Peyer's patch (tissue), 4 donors: Measurements from ENCODE around the gene OIT3.

Experiments
- POLR2A ChIP-seq, 2 donors: fragments of 450-650 bp; IDR thresholded peaks; one replicate each; pipeline ENCODE4 v1.5.1; 2017; ENCODE audit warnings: antibody characterized with exemption in 2 of 2, mild to moderate bottlenecking in 2 of 2, moderate library complexity in 2 of 2
- TF ChIP-seq, protein P1 (sequence below), 6 experiments: fragments of 450-650 bp in 4 of 6; fragments of 200-600 bp in 2 of 6; sonication (generic) in 1 of 6; IDR thresholded peaks; one replicate each; pipeline ENCODE4 v1.5.1; 2017 to 2019; ENCODE audit warnings: antibody characterized with exemption in 6 of 6, mild to moderate bottlenecking in 3 of 6, moderate library complexity in 1 of 6

DNA sequence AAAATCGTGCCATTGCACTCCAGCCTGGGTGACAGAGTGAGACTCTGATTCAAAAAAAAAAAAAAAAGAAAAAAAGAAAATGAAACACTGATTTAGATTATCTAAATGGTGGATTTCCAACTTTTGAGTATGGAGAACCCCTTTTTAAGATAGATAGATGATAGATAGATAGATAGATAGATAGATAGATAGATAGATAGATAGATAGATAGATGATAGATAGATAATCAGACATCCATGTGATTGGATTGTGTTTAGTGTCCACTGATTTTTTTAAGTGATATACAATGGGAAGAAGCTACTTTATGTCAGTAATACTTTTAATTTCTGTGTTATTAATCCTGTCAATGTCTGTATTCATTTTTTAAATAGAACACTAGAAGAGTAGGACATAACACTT lies 6.0 kb downstream of the OIT3 start:
- TF ChIP-seq POLR2A (IDR thresholded peaks at IDR 0.05) = no peak
- TF ChIP-seq, protein P1, sequence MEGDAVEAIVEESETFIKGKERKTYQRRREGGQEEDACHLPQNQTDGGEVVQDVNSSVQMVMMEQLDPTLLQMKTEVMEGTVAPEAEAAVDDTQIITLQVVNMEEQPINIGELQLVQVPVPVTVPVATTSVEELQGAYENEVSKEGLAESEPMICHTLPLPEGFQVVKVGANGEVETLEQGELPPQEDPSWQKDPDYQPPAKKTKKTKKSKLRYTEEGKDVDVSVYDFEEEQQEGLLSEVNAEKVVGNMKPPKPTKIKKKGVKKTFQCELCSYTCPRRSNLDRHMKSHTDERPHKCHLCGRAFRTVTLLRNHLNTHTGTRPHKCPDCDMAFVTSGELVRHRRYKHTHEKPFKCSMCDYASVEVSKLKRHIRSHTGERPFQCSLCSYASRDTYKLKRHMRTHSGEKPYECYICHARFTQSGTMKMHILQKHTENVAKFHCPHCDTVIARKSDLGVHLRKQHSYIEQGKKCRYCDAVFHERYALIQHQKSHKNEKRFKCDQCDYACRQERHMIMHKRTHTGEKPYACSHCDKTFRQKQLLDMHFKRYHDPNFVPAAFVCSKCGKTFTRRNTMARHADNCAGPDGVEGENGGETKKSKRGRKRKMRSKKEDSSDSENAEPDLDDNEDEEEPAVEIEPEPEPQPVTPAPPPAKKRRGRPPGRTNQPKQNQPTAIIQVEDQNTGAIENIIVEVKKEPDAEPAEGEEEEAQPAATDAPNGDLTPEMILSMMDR (IDR thresholded peaks at IDR 0.05) = no peak
